ENCODE results near the gene LSP1.

The LSP1 gene

DNA sequence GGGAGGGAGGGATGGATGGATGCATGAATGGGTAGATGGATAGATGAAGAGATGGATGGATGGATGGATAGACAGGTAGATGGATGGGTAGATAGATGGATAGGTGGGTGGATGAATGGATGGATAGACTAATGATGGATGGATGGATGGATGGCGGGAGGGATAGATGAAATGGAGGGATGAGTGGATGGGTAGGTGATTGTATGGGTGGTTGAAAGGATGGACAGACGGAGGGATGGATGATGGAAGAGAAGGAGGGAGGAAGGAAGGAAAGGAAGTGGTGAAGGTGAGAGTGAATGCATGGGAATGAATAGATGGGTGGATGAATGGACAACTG is 62.9 kb downstream of the LSP1 start:
- no peak for DNase-seq (ENCODE audit: low read depth in 2 of 2)

- DNase-seq (ENCODE audit: low read depth in 2 of 2), result no peak
Measured at GRCh38 chr11:1916132-1916985, 63.5 kb downstream of the LSP1 start.

DNA sequence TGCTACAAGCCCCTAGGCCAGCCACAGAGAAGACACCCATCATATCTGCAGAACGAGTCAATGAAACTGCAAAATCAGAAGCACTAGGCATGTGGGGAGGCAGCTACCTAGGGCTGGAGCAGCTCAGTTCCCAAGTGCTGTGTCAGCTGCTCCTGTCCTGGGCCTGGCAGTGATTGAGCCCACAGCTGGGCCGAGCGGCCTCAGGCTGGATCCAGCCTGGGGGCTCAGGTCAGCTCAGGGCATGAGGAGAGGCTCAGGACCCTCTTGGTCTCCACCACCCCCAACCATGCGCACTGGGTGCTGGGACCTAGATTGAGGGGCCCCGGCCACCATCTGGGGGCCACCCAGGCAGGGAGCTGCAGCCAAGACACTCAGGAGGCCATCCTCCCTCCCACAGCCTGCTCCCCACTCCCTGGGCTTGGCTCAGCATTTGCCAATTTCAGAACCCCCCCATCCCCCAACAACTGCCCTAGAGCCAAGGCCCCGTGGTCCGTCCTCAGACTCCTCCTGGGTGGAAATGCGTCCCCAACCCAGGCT is 64.2 kb downstream of the LSP1 start:
- DNase-seq (ENCODE audit: low read depth in 2 of 2), result no peak

DNA sequence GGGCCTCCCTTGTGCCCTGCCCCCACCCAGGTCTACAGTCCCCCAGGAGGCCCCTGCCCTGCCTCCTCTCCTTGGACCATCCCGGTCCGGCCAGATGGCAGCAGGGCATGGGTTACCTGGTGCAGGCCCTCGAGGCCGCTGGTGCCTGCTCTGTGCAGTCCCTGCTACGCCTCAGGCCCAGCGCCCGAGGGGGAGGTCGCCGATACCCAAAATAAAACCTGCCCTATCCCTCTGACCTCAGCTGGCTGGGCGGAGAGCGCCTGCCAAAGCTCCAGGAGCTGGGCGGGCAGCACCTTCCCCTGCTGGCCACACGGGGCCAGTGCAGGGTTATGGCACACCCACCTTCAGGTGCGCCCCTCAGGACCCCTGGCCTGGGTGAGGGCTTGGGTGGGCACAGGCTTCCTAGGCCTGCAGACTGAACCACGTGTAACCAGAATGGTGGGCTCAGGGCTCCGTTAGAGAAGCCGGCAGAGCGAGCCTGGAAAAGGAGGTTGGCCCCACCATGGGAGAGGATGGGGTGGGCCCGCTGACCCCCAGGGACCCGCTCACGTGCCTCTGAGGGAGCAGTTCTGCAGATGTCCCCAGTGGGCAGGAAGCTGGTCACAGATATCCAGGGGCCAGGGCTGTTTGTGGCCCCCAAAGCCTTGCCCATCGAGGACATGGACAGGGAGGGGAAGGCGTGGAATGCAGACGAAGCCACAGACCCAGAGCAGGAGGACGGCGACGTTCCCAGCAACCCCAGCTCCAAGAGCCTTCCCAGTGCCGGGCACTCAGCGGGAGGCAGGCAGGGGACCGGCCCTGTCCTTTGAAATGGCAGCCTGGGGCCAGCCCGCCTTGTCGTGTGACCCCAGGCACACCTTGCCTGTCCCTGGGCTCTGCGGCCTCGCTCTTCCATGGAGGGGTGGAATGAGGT is 64.9 kb downstream of the LSP1 start:
- DNase-seq (ENCODE audit: low read depth in 2 of 2), result no peak

- DNase-seq (ENCODE audit: low read depth in 2 of 2), result no peak
Measured at GRCh38 chr11:1918436-1919315, 65.8 kb downstream of the LSP1 start.

DNA sequence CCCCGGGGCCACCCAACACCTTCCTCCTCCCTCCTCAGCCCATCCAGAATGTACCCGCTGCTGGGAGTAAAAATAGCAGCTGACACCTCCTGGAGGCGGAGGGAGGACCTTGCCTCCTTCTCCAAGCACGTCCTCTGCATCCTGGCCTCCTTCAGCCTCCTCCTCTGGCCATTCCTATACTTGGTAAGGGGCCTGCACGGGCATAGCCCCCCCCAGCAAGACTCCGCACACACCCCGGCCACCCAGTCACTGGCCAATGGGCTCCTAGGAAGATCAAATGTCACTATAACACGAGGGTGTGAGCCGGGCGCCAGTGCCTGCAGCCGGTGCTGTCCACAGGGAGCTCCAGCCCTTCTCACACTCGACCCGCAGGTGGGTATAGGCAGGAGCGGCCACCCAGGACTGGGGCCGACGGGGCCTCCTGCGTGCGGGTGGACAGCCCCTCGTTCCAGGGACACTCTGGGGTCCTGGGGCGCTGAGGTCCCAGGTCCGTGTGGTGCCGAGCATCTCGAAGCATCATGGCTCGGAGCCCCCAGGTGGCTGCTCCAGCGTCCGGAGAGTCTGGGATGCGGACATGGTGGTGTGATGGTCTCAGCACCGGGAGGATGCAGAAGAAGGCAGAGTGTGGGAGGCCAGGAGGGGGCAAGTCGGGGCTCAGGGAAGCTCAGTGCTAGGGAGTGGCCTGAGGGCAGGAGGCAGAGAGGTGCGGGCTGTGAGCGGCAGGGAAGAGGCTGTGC is 66.7 kb downstream of the LSP1 start, which contains the start of gene TNNT3:
Gene TNNT3 (plus strand): TSS at position 313 of the 737 bp plus-strand sequence. CDS start 3,172 bp downstream, outside the sequence.
- no peak for DNase-seq (ENCODE audit: low read depth in 2 of 2)

GRCh38 chr11:1920128-1920908 is 67.4 kb downstream of the LSP1 start:
- no peak for DNase-seq (ENCODE audit: low read depth in 2 of 2)

DNA sequence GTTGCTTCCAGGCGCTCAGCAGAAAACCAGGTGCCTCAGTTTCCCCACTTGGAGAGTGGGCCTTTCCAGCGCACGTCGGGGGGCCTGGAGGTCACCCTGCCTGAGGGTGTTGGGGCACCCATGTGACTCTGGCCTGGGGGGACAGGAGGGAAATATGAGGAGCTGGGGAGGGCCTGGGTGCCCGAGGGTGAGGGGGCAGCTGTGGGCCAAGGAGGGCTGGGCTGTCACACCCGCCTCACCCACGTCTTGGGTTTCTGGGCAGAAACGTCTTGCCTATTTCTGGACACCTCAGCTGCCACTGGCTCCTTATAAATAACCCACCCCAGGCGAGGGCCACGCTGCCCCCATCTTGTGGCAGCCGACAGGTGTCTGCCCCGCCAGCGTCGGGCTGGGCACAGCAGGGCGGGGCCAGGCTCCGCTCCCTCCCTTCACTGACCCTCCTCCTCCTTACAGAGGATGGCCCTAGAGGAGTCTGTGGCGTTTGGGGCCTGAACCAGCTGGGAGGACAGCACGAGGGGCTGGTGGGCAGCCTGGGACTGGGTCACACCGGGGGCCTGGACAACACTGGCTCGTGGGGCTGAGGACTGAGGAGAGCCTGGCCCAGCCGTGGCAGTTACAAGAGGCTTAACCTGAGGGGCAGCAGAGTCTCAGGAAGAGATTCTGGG is 68.2 kb downstream of the LSP1 start:
- DNase-seq (ENCODE audit: low read depth in 2 of 2), result no peak

DNA sequence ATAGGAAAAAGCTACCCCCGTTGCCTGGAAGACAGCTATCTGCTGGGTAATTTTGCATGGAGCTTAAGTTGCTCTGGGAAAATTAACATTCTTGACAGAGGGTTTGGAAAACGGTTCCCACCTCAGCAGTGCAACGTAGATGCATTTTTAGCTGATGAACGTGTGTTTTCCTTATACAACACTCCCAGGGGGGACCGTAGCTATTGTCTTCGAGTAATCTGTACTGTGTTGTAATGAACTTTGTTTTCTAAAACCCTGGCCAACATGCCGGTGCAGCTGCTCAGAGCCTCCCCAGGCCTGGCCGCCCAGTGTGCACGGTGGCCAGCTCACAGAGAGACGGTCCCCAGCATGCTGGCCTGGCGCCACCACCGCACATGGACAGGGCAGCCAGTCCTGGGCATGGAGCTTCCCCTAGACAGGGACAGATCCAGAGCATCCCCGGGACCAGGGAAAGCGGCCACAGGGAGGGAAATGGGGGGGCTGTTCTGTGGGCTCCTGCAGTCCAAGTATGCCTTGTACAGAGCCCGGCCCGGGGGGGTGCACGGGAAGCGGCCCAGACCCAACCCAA is 68.8 kb downstream of the LSP1 start:
- DNase-seq (ENCODE audit: low read depth in 2 of 2), result no peak

DNA sequence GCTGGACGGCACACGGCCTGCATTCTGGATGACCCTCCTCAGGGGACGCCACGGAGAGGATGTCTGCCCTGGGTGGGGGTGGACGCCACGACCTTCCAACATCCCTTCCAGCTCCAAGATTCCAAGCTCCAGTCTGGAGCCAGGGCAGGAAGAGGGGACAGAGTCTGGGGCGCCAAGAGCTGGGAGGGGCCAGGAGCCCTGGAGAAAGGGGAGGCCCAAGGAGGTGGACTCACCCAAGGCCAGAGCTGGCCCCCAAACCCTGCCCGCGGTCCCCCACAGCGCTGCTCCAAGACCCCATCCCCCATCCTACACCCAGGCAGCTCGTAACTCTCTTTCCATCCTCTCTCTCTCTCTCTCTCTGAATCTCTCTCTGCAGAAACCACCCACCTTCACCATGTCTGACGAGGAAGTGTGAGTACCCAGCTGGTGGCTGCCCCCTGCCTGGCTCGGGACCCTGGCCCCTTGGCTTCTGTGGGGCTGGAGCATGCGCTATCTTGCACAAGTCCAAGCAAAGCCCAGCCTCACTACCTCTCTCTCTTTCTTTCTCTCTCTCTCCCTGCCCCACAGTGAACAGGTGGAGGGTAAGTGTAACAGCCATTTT is 69.7 kb downstream of the LSP1 start:
- DNase-seq (ENCODE audit: low read depth in 2 of 2), result no peak

DNA sequence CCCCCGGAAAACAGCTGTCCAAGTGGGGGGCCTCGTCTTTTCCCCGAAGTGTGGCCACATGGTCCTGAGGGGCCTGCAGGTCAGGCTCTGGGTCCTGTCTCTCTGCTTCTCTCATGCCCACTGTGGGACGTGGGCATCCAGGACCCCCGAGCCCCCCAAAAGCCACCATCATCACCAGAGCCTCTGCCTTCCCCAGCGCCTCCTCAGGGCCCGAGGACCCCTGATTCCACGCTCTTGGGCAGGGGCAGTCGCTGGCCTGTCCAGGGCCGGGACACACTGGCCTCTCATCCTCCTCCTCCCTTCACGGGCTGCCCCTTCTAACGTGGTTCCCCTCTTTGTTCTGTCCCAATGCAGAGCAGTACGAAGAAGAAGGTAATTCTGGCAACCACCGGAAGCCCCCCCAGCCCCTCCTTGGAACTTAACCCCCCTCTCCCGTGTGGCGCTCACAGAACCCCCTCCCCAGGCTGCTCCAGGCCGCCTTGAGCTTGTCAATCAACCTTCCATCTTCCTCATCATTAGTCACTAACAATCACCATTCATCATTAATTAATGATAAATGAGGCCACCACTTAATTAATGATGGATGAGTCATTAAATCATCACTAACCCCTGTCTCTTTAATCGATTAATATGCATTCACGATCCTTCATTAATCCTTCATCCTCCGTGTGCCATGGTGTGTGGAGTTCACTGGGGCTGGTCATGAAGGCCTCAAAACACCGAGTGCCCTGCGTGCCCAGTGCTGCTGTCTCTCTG is 70.5 kb downstream of the LSP1 start:
- no peak for DNase-seq (ENCODE audit: low read depth in 2 of 2)

DNA sequence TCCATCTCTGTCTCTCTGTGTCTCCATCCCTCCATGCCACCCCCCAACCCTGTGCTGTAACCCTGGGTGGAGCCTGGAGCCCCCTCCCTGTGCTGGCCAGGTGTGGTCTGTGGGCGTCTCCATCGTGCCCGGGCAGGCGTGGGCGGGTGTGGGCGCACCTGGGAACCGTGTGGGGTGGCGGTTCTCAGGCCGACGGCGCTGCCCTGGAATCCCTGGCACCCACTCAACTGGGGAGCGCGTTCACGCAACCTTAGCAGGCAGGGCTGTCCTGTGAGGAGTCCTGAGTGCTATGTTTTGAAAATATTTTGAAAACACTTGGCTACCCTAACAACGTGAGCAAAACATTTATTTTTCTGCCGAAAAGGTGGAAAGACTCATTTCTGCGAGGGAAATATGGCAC is 71.3 kb downstream of the LSP1 start:
- DNase-seq (ENCODE audit: low read depth in 2 of 2), result no peak

DNA sequence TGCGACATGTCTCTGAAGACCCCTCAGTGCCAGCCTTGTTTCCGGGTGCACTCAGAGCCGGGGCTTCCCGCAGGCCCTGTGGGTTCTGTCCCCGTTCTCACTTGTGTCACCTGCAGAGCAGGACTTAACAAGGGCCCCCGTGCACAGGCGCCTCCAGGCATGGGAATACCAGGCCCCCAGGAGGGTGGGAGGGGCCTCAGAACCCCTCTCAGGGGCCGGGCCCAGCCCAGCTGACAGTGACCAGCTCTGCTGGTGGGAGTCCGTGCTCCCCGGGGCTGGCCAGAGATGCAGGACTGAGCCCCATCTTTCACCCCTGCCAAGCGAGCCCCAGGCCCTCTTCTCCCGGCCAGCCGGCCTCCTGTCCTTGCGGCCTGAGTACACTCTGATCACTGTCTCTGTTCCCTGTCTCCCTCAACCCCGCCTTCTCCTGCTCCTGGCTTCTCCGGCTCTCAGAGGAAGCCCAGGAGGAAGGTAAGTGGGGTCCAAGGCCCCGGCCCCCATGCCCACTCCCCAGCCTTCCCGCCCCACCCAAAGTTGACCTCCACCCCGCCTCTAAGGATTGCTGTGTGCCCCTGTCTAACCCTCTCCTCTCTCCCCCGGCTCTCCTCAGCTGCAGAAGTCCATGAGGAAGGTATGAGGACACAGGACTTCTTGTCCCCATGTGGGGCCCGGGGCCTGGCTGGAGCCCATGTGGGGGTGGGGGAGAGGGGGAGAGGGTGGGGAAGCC is 71.9 kb downstream of the LSP1 start:
- no peak for DNase-seq (ENCODE audit: low read depth in 2 of 2)

DNA sequence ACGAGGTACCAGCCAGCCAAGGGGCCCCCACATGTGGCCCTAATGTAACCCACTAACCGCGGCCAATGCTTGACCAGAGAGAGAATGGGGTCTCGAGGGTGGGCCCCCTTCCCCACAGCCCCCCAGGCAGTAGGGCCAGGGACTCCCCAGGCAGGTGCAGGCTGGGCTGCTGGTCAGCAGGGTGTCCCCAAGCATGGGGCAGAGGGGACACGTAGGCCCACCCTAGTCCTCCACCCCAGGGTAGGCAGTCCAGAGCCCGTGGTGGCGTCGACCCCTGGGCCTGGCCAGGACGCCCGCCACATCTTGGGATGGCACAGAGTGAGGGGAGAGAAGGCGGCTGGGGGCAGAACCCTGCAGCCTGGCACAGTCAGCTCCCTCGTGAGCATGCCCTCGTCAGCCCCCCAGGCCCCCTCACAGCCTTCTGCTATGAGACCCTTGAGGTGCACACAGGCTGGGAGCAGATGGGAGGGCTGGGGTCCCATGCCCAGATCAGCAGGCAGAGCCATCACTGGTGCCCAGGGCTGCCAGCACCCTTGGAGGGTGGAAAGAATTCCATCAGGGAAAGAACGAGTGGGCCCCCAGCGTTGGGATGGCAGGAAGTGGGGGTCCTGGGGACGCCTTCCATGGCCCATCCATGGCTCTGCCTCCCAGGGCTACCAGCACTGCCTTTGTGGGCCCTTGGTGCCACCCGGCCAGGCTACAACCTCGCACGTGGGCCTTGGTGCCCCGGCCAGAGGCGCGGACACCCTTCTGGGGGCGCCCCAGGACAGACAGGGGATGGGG is 72.7 kb downstream of the LSP1 start:
- no peak for DNase-seq (ENCODE audit: low read depth in 2 of 2)

- no peak for DNase-seq (ENCODE audit: low read depth in 2 of 2)
Measured at GRCh38 chr11:1926156-1927025, 73.5 kb downstream of the LSP1 start.

All from stimulated activated CD8-positive, alpha-beta memory T cell treated with anti-CD3 and anti-CD28 coated beads, Interleukin-7, amount 100 ng/mL, for 4 hours (primary cell).